Astrocyte (in vitro differentiated cells and primary cell): ENCODE measurements around the gene PSORS1C1. TPM values are rescaled to one million over a fixed set of nuclear protein-coding genes. Genes with fewer than 3 reads are reported as not detected.

Experiments
- DNase-seq: peaks from one replicate; pipeline ENCODE4 v3.0.0-alpha.2; 2010; ENCODE audit warnings: low read depth
- FAIRE-seq: peaks from 2 replicates; lab custom pipeline; 2011; peaks lifted over from hg19 to GRCh38; lab: Jason Lieb, UNC
- H2AFZ ChIP-seq: 2 replicates; pipeline ENCODE4 v1.6.0; 2012; ENCODE audit warnings: low read depth, low read length, inconsistent platforms
- H3K27ac ChIP-seq: 2 replicates; pipeline ENCODE4 v1.5.1; 2011; ENCODE audit warnings: low read depth, low read length, inconsistent platforms
- H3K27me3 ChIP-seq: 2 replicates; pipeline ENCODE4 v1.6.0; 2011; ENCODE audit warnings: low read length, inconsistent platforms; ENCODE audit not compliant: insufficient read depth
- H3K36me3 ChIP-seq: 2 replicates; pipeline ENCODE4 v1.5.1; 2011; ENCODE audit warnings: low read length, inconsistent platforms; ENCODE audit not compliant: insufficient read depth
- H3K4me1 ChIP-seq: 2 replicates; pipeline ENCODE4 v1.5.1; 2011; ENCODE audit warnings: low read length, inconsistent platforms; ENCODE audit not compliant: insufficient read depth
- H3K4me2 ChIP-seq: 2 replicates; pipeline ENCODE4 v1.6.0; 2012; ENCODE audit warnings: low read length, inconsistent platforms
- H3K4me3 ChIP-seq: 2 replicates; pipeline ENCODE4 v1.5.1; 2011; ENCODE audit warnings: low read depth, mild to moderate bottlenecking, low read length, inconsistent platforms; ENCODE audit not compliant: insufficient read depth
- H3K79me2 ChIP-seq: 2 replicates; pipeline ENCODE4 v1.6.0; 2012; ENCODE audit warnings: mild to moderate bottlenecking, low read length, inconsistent platforms; ENCODE audit not compliant: insufficient read depth
- H3K9ac ChIP-seq: 2 replicates; pipeline ENCODE4 v1.6.0; 2012; ENCODE audit warnings: mild to moderate bottlenecking, low read length, inconsistent platforms
- H3K9me3 ChIP-seq: 2 replicates; pipeline ENCODE4 v1.5.1; 2012; ENCODE audit warnings: low read depth, mild to moderate bottlenecking, low read length, inconsistent platforms; ENCODE audit not compliant: insufficient read depth
- H4K20me1 ChIP-seq: 2 replicates; pipeline ENCODE4 v1.6.0; 2012; ENCODE audit warnings: low read length, inconsistent platforms; ENCODE audit not compliant: insufficient read depth
- H3K27ac Mint-ChIP-seq: one replicate; pipeline ENCODE4 v1.8.0; 2021; ENCODE audit warnings: mild to moderate bottlenecking, mixed read lengths; ENCODE audit not compliant: unreplicated experiment
- H3K27me3 Mint-ChIP-seq: one replicate; pipeline ENCODE4 v1.8.0; 2021; ENCODE audit warnings: low read depth, mixed read lengths; ENCODE audit not compliant: unreplicated experiment
- H3K36me3 Mint-ChIP-seq: one replicate; pipeline ENCODE4 v1.8.0; 2021; ENCODE audit warnings: low read depth, mixed read lengths; ENCODE audit not compliant: unreplicated experiment
- H3K4me1 Mint-ChIP-seq: one replicate; pipeline ENCODE4 v1.8.0; 2021; ENCODE audit warnings: low read depth, mixed read lengths; ENCODE audit not compliant: unreplicated experiment
- H3K4me3 Mint-ChIP-seq: one replicate; pipeline ENCODE4 v1.8.0; 2021; ENCODE audit warnings: mild to moderate bottlenecking, moderate library complexity, mixed read lengths; ENCODE audit not compliant: unreplicated experiment
- H3K9me3 Mint-ChIP-seq: one replicate; pipeline ENCODE4 v1.8.0; 2021; ENCODE audit warnings: mild to moderate bottlenecking, mixed read lengths; ENCODE audit not compliant: unreplicated experiment
- EZH2 ChIP-seq: IDR thresholded peaks from 2 replicates; pipeline ENCODE4 v1.6.1; 2012; ENCODE audit warnings: mild to moderate bottlenecking, low read length, inconsistent platforms; ENCODE audit not compliant: insufficient read depth
- total RNA-seq: library from RNA; stranded (reverse); gene quantifications from 2 replicates; pipeline ENCODE4 v1.2.1, GENCODE V29; 2021
- TF ChIP-seq, protein P1 (sequence below): IDR thresholded peaks from 2 replicates; pipeline ENCODE4 v1.5.1; 2011; ENCODE audit warnings: low read depth, mild to moderate bottlenecking, inconsistent platforms, low read length, moderate library complexity; ENCODE audit not compliant: insufficient read depth

Gene PSORS1C1
- total RNA-seq, 1 donor from 2014 or later, result 9.2 TPM

DNA sequence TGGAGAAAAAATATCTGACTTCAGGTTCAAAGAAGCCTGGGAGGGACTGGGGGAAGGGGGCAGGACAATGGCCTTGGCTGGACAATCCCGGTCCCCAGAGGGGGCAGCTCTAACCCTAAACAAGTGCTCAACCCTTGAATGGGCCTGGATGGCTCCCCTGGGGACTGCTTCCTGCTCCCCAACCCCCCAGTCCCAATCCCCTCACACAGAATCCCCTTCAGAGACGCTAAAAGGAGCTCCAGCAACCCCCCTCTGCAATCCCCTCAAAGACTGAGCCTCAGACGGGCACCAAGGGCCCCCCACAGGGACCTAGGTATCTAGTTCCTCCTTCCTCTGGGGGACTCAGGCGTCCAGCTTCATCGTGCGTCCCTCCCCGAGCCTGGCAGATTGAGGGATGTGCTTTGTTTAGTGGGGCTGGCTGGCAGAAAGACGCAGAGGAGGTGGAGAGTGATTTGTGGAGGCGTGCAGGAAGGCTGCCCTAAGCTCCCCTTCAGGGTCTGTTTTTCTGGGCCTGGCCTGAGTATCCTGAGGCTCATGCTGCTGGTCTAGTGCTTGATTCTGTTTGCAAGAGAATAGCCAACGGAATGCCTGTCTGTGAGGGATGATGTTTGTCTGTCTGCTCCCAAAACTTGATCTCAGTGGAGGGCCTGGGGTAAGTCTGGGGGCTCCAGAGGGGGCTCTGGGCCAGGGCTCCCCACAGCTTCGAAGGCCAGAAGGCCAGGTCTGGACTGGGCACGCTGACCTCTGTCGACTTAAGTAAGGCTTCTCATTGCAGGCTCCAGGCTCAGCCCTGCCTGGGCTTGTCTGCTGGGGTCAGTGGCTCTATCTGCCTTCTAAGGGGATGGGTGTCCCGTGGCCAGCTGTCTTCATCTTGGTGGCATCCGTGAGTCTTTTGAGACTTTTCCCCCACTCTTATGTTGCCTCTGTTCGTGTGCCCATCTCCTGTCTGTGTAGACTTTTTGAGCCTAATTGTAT is 57.6 kb downstream of the PSORS1C1 start:
- no peak overlapping the region for H3K9ac ChIP-seq
- no peaks in the 10 kb centered on the region for H3K79me2 ChIP-seq

GRCh38 chr6:31172973-31173384 is 58.4 kb downstream of the PSORS1C1 start:
- peaks cover 2% of the 10 kb centered on the region for H3K36me3 Mint-ChIP-seq
- H3K27ac Mint-ChIP-seq, result no peak overlapping the region
- no peak overlapping the region for H3K9ac ChIP-seq
- no peak overlapping the region for H3K4me2 ChIP-seq
- no peak overlapping the region for H3K4me3 ChIP-seq
- H4K20me1 ChIP-seq, result no peaks in the 10 kb centered on the region
- no peaks in the 10 kb centered on the region for H3K4me1 ChIP-seq
- no peaks in the 10 kb centered on the region for H3K36me3 ChIP-seq
- no peak overlapping the region for H2AFZ ChIP-seq
- no peaks in the 10 kb centered on the region for H3K9me3 ChIP-seq
- no peaks in the 10 kb centered on the region for H3K27me3 ChIP-seq
- H3K9me3 Mint-ChIP-seq, result no peaks in the 10 kb centered on the region
- peaks cover 18% of the 10 kb centered on the region for H3K4me1 Mint-ChIP-seq
- no peaks in the 10 kb centered on the region for H3K79me2 ChIP-seq
- H3K27ac ChIP-seq, result no peak overlapping the region
- FAIRE-seq (no peak), DNase-seq (no peak)
- no peak for TF ChIP-seq EZH2
- TF ChIP-seq, protein P1, sequence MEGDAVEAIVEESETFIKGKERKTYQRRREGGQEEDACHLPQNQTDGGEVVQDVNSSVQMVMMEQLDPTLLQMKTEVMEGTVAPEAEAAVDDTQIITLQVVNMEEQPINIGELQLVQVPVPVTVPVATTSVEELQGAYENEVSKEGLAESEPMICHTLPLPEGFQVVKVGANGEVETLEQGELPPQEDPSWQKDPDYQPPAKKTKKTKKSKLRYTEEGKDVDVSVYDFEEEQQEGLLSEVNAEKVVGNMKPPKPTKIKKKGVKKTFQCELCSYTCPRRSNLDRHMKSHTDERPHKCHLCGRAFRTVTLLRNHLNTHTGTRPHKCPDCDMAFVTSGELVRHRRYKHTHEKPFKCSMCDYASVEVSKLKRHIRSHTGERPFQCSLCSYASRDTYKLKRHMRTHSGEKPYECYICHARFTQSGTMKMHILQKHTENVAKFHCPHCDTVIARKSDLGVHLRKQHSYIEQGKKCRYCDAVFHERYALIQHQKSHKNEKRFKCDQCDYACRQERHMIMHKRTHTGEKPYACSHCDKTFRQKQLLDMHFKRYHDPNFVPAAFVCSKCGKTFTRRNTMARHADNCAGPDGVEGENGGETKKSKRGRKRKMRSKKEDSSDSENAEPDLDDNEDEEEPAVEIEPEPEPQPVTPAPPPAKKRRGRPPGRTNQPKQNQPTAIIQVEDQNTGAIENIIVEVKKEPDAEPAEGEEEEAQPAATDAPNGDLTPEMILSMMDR, result no peak
- no peak overlapping the region for H3K4me3 Mint-ChIP-seq
- peaks cover 21% of the 10 kb centered on the region for H3K27me3 Mint-ChIP-seq

More for the DNA sequence above, 57.6 kb downstream of the PSORS1C1 start:
- no peak overlapping the region for H3K4me2 ChIP-seq
- no peak overlapping the region for H3K27ac Mint-ChIP-seq
- no peak overlapping the region for H3K4me3 Mint-ChIP-seq
- TF ChIP-seq, protein P1, result no peak
- no peak for TF ChIP-seq EZH2
- DNase-seq (no peak), FAIRE-seq (no peak)
- no peaks in the 10 kb centered on the region for H3K36me3 ChIP-seq
- H3K9me3 ChIP-seq, result no peaks in the 10 kb centered on the region
- no peak overlapping the region for H3K27ac ChIP-seq
- H3K36me3 Mint-ChIP-seq, result peaks cover 2% of the 10 kb centered on the region
- H3K4me1 ChIP-seq, result no peaks in the 10 kb centered on the region
- no peaks in the 10 kb centered on the region for H3K27me3 ChIP-seq
- no peak overlapping the region for H2AFZ ChIP-seq
- H3K4me1 Mint-ChIP-seq, result peaks cover 18% of the 10 kb centered on the region
- no peak overlapping the region for H3K4me3 ChIP-seq
- no peaks in the 10 kb centered on the region for H4K20me1 ChIP-seq
- no peaks in the 10 kb centered on the region for H3K9me3 Mint-ChIP-seq
- peaks cover 21% of the 10 kb centered on the region for H3K27me3 Mint-ChIP-seq

GRCh38 chr6:31173406-31173805 is 58.8 kb downstream of the PSORS1C1 start:
- FAIRE-seq, result no peak
- H3K36me3 ChIP-seq, result no peaks in the 10 kb centered on the region
- no peaks in the 10 kb centered on the region for H3K79me2 ChIP-seq
- H3K27ac ChIP-seq, result no peak overlapping the region
- no peaks in the 10 kb centered on the region for H3K9me3 ChIP-seq
- Mint-ChIP-seq H3K9me3 (no peaks in the 10 kb centered on the region), H3K4me3 (no peak overlapping the region), H3K36me3 (peaks cover 2% of the 10 kb centered on the region), H3K4me1 (peaks cover 18% of the 10 kb centered on the region), H3K27ac (no peak overlapping the region), H3K27me3 (peaks cover 20% of the 10 kb centered on the region)
- H3K9ac ChIP-seq, result no peak overlapping the region
- H3K27me3 ChIP-seq, result no peaks in the 10 kb centered on the region
- no peak overlapping the region for H3K4me2 ChIP-seq
- H2AFZ ChIP-seq, result no peak overlapping the region
- DNase-seq, result no peak
- H3K4me3 ChIP-seq, result no peak overlapping the region
- TF ChIP-seq, protein P1, result no peak
- no peaks in the 10 kb centered on the region for H3K4me1 ChIP-seq
- H4K20me1 ChIP-seq, result no peaks in the 10 kb centered on the region
